DND-41 (cell line): ENCODE measurements around the gene RABGAP1L.

Experiments
- ATAC-seq: fragments of 200-7000 bp; cut with Tn5 transposase; 3 replicates; pipeline ENCODE4 v1.9.1; 2021; ENCODE audit warnings: low read depth; ENCODE audit not compliant: insufficient read depth
- DNase-seq: peaks from one replicate; pipeline ENCODE4 v3.0.0-alpha.2; 2020
- H2AFZ ChIP-seq: 2 replicates; pipeline ENCODE4 v1.6.0; 2012; ENCODE audit warnings: low read depth, low read length
- H3K27ac ChIP-seq: 2 replicates; pipeline ENCODE4 v1.5.1; 2012; ENCODE audit warnings: low read length, inconsistent platforms
- H3K27me3 ChIP-seq: fragments of 200-600 bp; sonication (generic); 2 replicates; pipeline ENCODE4 v1.6.0; 2012; ENCODE audit warnings: low read length, mild to moderate bottlenecking, inconsistent platforms; ENCODE audit not compliant: insufficient read depth, poor library complexity
- H3K36me3 ChIP-seq: 2 replicates; pipeline ENCODE4 v1.5.1; 2012; ENCODE audit warnings: low read length, inconsistent platforms; ENCODE audit not compliant: insufficient read depth
- H3K4me1 ChIP-seq: 2 replicates; pipeline ENCODE4 v1.5.1; 2012; ENCODE audit warnings: mild to moderate bottlenecking, low read length; ENCODE audit not compliant: insufficient read depth
- H3K4me2 ChIP-seq: 2 replicates; pipeline ENCODE4 v1.6.0; 2012; ENCODE audit warnings: mild to moderate bottlenecking, moderate library complexity, low read length, inconsistent platforms; ENCODE audit not compliant: insufficient read depth
- H3K4me3 ChIP-seq, 2 experiments: fragments of 200-600 bp in 1 of 2; shearing (Covaris generic) in 1 of 2; 2 replicates each; pipeline ENCODE4 v1.5.1; 2012 to 2016; ENCODE audit warnings: inconsistent platforms in 2 of 2, low read length in 2 of 2, mild to moderate bottlenecking in 2 of 2, low read depth in 1 of 2, moderate library complexity in 1 of 2
- H3K79me2 ChIP-seq: 2 replicates; pipeline ENCODE4 v1.6.0; 2012; ENCODE audit warnings: low read length, inconsistent platforms; ENCODE audit not compliant: insufficient read depth
- H3K9ac ChIP-seq: 2 replicates; pipeline ENCODE4 v1.6.0; 2012; ENCODE audit warnings: low read depth, mild to moderate bottlenecking, inconsistent platforms, low read length, moderate library complexity
- H3K9me3 ChIP-seq: 2 replicates; pipeline ENCODE4 v1.5.1; 2012; ENCODE audit warnings: low read length, moderate library complexity, mild to moderate bottlenecking, inconsistent platforms; ENCODE audit not compliant: insufficient read depth, severe bottlenecking
- H4K20me1 ChIP-seq: 2 replicates; pipeline ENCODE4 v1.6.0; 2012; ENCODE audit warnings: low read length; ENCODE audit not compliant: insufficient read depth
- EZH2 ChIP-seq: IDR thresholded peaks from 3 replicates; pipeline ENCODE4 v1.6.1; 2012; ENCODE audit warnings: borderline replicate concordance, low read depth, mild to moderate bottlenecking, moderate library complexity, low read length, inconsistent platforms; ENCODE audit not compliant: severe bottlenecking
- TF ChIP-seq, protein P1 (sequence below): IDR thresholded peaks from 2 replicates; pipeline ENCODE4 v1.5.1; 2012; ENCODE audit warnings: borderline replicate concordance, low read length, moderate library complexity, mild to moderate bottlenecking; ENCODE audit not compliant: poor library complexity, severe bottlenecking; ENCODE audit errors: extremely low read depth

RABGAP1L gene

DNA sequence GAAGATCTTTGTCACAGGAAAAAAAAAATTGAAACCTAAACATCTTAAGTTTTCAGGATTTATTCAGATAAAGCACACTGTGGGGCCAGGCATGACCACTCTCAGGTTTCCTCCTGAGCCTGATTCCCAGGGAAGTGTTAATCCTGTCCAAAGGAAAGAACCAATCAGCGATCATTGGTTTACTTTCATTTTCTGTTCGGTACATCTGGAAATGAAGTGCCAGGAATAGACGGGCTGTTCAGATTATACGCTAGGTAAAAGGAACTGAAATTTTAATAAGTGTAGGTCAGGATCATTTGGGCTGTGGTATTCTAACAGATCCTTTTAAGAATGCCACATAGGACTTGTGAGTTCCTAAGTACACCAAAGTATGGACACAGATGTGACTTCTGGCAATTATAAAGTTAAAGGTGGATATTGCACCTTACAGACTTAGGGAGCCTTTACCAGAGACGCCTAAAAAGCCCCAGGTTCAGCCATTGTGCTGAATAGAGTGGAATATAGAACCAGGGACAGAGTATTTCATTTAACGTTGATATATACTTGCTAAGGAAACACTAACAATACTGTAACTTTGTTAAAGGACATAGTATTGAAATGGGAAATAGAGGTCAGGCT is 831.2 kb downstream of the RABGAP1L start:
- Histone ChIP-seq H3K4me2 (peak overlapping the region; percentile 89), H4K20me1 (no peaks in the 10 kb centered on the region), H3K36me3 (no peaks in the 10 kb centered on the region; the same call in 1 of the 2 replicates), H3K79me2 (no peaks in the 10 kb centered on the region), H3K27me3 (no peaks in the 10 kb centered on the region), H3K4me3 (peak overlapping the region; percentile 56 to 71), H2AFZ (peak overlapping the region; percentile 97), H3K9ac (peak overlapping the region; percentile 75), H3K27ac (peak overlapping the region; percentile 97), H3K9me3 (no peaks in the 10 kb centered on the region), H3K4me1 (peaks cover 20% of the 10 kb centered on the region)
- ATAC-seq (peak; percentile 89), DNase-seq (peak; percentile 28)
- TF ChIP-seq, protein P1, sequence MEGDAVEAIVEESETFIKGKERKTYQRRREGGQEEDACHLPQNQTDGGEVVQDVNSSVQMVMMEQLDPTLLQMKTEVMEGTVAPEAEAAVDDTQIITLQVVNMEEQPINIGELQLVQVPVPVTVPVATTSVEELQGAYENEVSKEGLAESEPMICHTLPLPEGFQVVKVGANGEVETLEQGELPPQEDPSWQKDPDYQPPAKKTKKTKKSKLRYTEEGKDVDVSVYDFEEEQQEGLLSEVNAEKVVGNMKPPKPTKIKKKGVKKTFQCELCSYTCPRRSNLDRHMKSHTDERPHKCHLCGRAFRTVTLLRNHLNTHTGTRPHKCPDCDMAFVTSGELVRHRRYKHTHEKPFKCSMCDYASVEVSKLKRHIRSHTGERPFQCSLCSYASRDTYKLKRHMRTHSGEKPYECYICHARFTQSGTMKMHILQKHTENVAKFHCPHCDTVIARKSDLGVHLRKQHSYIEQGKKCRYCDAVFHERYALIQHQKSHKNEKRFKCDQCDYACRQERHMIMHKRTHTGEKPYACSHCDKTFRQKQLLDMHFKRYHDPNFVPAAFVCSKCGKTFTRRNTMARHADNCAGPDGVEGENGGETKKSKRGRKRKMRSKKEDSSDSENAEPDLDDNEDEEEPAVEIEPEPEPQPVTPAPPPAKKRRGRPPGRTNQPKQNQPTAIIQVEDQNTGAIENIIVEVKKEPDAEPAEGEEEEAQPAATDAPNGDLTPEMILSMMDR: no peak
- no peak for TF ChIP-seq EZH2

DNA sequence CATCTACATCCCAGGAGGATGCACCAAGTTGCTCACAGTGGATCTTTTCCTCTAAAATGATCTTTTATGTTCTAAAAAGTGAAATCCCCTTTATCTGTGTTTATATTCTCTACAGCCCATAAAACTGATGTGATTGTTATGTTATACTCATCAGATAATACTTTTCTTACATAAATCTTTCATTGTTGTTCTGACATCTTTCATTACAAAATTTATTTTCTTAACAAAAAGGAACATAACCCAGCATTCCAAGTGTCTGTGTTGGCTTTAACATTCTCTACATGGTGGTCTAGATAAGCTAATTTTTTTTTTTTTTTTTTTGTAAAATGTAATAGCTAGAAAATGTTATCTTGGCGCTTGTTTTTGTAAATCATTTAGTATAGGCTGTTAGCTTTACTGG is 832.2 kb downstream of the RABGAP1L start:
- H3K36me3 ChIP-seq: no peaks in the 10 kb centered on the region; the same call in 1 of the 2 replicates
- no peaks in the 10 kb centered on the region for H3K27me3 ChIP-seq
- no peaks in the 10 kb centered on the region for H3K79me2 ChIP-seq
- H3K4me2 ChIP-seq: peak overlapping the region; percentile 89; the same call in 1 of the 2 replicates
- H3K27ac ChIP-seq: no peak overlapping the region
- no peaks in the 10 kb centered on the region for H4K20me1 ChIP-seq
- ATAC-seq (no peak), DNase-seq (no peak)
- H3K4me1 ChIP-seq: peaks cover 20% of the 10 kb centered on the region
- no peaks in the 10 kb centered on the region for H3K9me3 ChIP-seq
- H3K4me3 ChIP-seq: no peak overlapping the region
- H2AFZ ChIP-seq: no peak overlapping the region; the same call in 1 of the 2 replicates
- no peak for TF ChIP-seq EZH2
- TF ChIP-seq, protein P1: no peak
- no peak overlapping the region for H3K9ac ChIP-seq

DNA sequence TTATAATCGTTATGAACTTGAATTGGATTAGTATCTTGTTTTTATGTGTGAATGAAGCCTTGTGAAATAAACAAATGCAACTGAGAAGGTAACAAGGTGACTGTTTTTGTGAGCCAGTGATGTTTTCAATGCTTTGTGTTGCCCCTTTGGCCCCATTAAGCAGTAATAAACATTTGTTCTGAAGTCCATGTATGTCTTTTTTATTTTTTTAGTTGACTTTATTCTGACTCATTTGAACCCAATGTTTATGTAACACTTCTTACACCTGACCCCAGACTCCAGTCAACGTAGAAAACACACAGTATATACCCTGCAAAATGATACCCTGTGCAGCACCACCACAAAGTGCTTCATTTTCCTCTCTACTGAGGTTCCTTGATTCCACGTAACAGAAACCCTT is 835.8 kb downstream of the RABGAP1L start:
- peaks cover 7% of the 10 kb centered on the region for H3K36me3 ChIP-seq
- no peak overlapping the region for H3K9ac ChIP-seq
- H3K79me2 ChIP-seq: peaks cover 18% of the 10 kb centered on the region
- no peak overlapping the region for H3K27ac ChIP-seq
- 0 out of 2 replicates have a peak, but pooled peaks cover under 1% of the 10 kb centered on the region for H4K20me1 ChIP-seq
- ATAC-seq: no peak
- no peak overlapping the region for H2AFZ ChIP-seq
- no peak overlapping the region for H3K4me2 ChIP-seq
- H3K27me3 ChIP-seq: no peaks in the 10 kb centered on the region
- no peaks in the 10 kb centered on the region for H3K9me3 ChIP-seq
- DNase-seq: no peak
- peaks cover 33% of the 10 kb centered on the region for H3K4me1 ChIP-seq
- no peak overlapping the region for H3K4me3 ChIP-seq
- no peak for TF ChIP-seq EZH2
- TF ChIP-seq, protein P1: no peak
